ENCODE measurements around the gene TNFRSF19. TPM values are rescaled to one million over a fixed set of nuclear protein-coding genes. Genes with fewer than 3 reads are reported as not detected.
A peak's percentile ranks its signal among the peaks of the same experiment; 100 is the strongest.

Gene TNFRSF19
- total RNA-seq, 6 donors from 2014 or later, result 7.8 to 23.5 (median 14.5) TPM

DNA sequence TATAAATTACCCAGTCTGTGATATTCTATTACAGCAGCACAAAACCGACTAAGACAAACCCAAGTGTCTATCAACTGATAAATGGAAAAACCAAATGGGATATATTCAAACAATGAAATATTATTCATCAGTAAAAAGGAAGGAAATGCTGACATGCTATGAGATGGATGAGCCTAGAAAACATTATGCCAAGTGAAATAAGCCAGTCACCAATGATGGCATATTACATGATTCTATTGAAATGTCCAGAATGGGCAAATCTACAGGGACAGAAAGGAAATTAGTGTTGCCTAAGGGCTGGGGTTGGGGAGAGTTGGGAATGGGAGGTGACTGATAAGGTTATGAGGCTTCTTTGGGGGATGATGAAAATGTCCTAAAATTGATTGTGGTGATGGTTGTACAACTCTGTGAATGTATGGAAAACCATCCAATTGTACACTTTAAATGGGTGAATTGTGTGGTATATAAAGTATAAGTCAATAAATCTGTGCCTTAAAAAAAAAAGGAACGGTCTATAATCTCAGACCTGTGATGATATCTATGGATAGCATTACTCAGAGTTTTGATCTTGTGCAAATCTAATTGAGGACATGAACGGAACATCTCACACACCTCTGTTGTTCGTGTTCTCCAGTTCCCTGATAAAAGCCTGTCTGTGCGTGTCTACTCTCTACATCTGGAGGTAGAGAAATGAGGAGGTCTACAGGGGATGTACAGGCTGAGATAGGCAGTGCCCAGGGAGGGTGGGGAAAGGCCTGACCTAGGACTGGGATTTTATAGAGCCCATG, 49.0 kb downstream of the TNFRSF19 start:
- TF ChIP-seq, protein P1, sequence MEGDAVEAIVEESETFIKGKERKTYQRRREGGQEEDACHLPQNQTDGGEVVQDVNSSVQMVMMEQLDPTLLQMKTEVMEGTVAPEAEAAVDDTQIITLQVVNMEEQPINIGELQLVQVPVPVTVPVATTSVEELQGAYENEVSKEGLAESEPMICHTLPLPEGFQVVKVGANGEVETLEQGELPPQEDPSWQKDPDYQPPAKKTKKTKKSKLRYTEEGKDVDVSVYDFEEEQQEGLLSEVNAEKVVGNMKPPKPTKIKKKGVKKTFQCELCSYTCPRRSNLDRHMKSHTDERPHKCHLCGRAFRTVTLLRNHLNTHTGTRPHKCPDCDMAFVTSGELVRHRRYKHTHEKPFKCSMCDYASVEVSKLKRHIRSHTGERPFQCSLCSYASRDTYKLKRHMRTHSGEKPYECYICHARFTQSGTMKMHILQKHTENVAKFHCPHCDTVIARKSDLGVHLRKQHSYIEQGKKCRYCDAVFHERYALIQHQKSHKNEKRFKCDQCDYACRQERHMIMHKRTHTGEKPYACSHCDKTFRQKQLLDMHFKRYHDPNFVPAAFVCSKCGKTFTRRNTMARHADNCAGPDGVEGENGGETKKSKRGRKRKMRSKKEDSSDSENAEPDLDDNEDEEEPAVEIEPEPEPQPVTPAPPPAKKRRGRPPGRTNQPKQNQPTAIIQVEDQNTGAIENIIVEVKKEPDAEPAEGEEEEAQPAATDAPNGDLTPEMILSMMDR (IDR thresholded peaks at IDR 0.05), result no peak
- no peak for TF ChIP-seq POLR2A (IDR thresholded peaks at IDR 0.05)
- TF ChIP-seq EP300 (IDR thresholded peaks at IDR 0.05), result no peak
- TF ChIP-seq POLR2AphosphoS5 (IDR thresholded peaks at IDR 0.05), result no peak
- Histone ChIP-seq H3K27me3 (no peaks in the 10 kb centered on the region), H3K27ac (no peak overlapping the region), H3K4me3 (no peak overlapping the region), H3K9me3 (no peaks in the 10 kb centered on the region), H3K36me3 (no peaks in the 10 kb centered on the region), H3K4me1 (peaks cover 0 to 7% (median 0%) of the 10 kb centered on the region in 4 donors)
- DNase-seq, result no peak
- 88 to 89% methylated on average over 5 of the region's 5 CpGs for WGBS, 2 donors
- ATAC-seq (ENCODE audit: low FRiP score in 2 of 2), result no peak

DNA sequence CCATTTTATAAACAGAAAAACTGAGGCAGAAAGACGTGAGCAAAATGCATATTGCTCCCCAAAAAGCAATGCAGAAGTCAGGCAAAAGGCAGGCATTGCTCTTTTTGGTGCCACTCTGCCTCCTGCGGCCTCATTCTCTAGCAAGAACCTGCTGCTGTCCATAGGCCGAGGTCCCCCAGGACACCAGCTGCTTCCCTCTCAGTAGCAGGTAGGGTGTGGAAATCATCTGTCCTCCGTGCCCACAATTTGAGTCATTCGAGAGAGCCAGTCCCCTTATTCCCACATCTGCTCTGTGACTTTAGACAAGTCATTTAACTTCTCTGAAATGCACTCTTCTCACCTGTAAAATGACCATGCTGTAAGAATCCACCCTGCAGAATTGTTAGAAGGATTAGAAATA, 50.0 kb downstream of the TNFRSF19 start:
- Histone ChIP-seq H3K4me3 (no peak overlapping the region), H3K9me3 (no peaks in the 10 kb centered on the region), H3K27me3 (no peaks in the 10 kb centered on the region), H3K4me1 (peaks cover 0 to 7% (median 0%) of the 10 kb centered on the region in 4 donors), H3K36me3 (no peaks in the 10 kb centered on the region), H3K27ac (no peak overlapping the region)
- ATAC-seq (ENCODE audit: low FRiP score in 2 of 2) (no peak), DNase-seq (no peak)
- 79 to 80% methylated on average over 5 of the region's 5 CpGs for WGBS, 2 donors
- TF ChIP-seq POLR2A (IDR thresholded peaks at IDR 0.05), result no peak
- no peak for TF ChIP-seq EP300 (IDR thresholded peaks at IDR 0.05)
- TF ChIP-seq, protein P1 (IDR thresholded peaks at IDR 0.05), result no peak
- TF ChIP-seq POLR2AphosphoS5 (IDR thresholded peaks at IDR 0.05), result no peak

DNA sequence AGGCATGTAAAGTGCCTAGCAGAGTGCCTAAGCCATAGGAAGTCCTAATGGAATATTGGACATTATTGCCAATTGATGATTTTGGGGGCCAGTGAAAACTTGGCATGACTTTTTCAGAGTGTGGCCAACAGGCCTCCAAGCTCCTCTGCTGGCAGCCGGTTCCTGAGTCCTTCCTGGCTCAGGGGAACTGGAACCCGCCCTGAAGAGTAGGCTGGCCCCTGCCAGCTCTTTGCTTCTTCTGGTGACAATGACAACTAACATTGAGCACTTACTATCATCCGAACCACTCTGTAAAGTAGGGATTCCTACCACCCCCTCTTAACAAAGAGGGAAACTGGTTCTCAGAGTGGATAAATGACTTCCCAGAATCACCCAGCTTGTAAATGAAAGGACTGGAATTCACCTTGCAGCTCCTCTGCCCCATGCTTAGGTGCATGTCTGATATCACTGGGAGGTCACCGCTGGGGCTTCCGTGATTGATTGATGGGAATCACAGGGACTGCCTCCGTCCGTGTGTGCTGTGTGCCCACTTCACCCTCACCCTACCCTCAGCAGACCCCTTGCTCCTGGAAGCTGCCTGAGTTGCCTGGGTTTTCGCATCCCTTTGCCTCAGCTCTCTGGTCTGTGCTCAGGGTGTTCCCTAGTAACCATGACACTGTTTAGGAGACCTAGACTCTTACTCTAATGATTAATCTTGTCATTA, 50.6 kb downstream of the TNFRSF19 start:
- ATAC-seq (ENCODE audit: low FRiP score in 2 of 2), result peak in 1 of 2 donors; percentile 17
- H3K36me3 ChIP-seq, result no peaks in the 10 kb centered on the region
- no peaks in the 10 kb centered on the region for H3K9me3 ChIP-seq
- no peaks in the 10 kb centered on the region for H3K27me3 ChIP-seq
- WGBS, 2 donors, result 78 to 83% methylated on average over 7 to 8 of the region's 8 CpGs
- no peak overlapping the region for H3K4me3 ChIP-seq
- H3K27ac ChIP-seq, result peak overlapping the region in 1 of 4 donors; percentile 35
- H3K4me1 ChIP-seq, result peaks cover 0 to 7% (median 0%) of the 10 kb centered on the region in 4 donors
- TF ChIP-seq, protein P1 (IDR thresholded peaks at IDR 0.05), result no peak
- no peak for TF ChIP-seq POLR2A (IDR thresholded peaks at IDR 0.05)
- TF ChIP-seq POLR2AphosphoS5 (IDR thresholded peaks at IDR 0.05), result no peak
- no peak for TF ChIP-seq EP300 (IDR thresholded peaks at IDR 0.05)
- no peak for DNase-seq

DNA sequence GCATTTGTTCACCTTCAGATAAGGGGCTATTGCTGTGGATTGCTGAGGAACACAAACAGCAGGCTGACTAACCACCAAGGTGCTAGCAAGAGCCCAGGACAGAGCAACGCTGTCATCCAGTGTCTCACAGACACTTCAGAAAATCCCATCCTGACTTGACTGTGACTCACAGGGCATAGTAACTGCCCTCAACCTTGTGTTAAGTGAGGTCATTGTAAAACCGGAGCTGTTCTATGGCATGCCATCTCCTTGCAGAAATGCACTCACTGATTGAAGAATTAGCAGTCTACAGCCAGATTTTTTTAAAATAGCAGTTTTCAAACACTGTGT, 51.1 kb downstream of the TNFRSF19 start:
- no peaks in the 10 kb centered on the region for H3K9me3 ChIP-seq
- DNase-seq (no peak), ATAC-seq (ENCODE audit: low FRiP score in 2 of 2) (peak; percentile 42 to 44)
- H3K4me3 ChIP-seq, result no peak overlapping the region
- no peak for TF ChIP-seq POLR2A (IDR thresholded peaks at IDR 0.05)
- TF ChIP-seq, protein P1 (IDR thresholded peaks at IDR 0.05), result no peak
- TF ChIP-seq EP300 (IDR thresholded peaks at IDR 0.05), result no peak
- TF ChIP-seq POLR2AphosphoS5 (IDR thresholded peaks at IDR 0.05), result no peak
- 0 to 26% methylated on average over 1 to 2 of the region's 2 CpGs for WGBS, 2 donors
- H3K36me3 ChIP-seq, result no peaks in the 10 kb centered on the region
- H3K4me1 ChIP-seq, result peaks cover 0 to 7% (median 0%) of the 10 kb centered on the region in 4 donors
- H3K27me3 ChIP-seq, result no peaks in the 10 kb centered on the region
- peak overlapping the region in 1 of 4 donors; percentile 35 for H3K27ac ChIP-seq
